Spleen (tissue), 7 donors: ENCODE measurements around the gene HDAC4.
A peak's percentile ranks its signal among the peaks of the same experiment; 100 is the strongest.

ENCODE experiments used
- CTCF ChIP-seq, 11 experiments: fragments of 200-600 bp in 7 of 11; fragments of 450-650 bp in 4 of 11; sonication (generic) in 4 of 11; IDR thresholded peaks in 8 of 11; conservative IDR thresholded peaks in 3 of 11; 1 replicate in 7 of 11; 2 replicates in 4 of 11; pipeline versions ENCODE4 v1.4.0 to v1.8.0; 2016 to 2021; ENCODE audit warnings: antibody characterized with exemption in 11 of 11, inconsistent platforms in 4 of 11, mild to moderate bottlenecking in 1 of 11
- POLR2A ChIP-seq, 3 donors: fragments of 450-650 bp; IDR thresholded peaks; one replicate each; pipeline ENCODE4 v1.5.1; 2017; ENCODE audit warnings: antibody characterized with exemption in 3 of 3, mild to moderate bottlenecking in 1 of 3
- POLR2AphosphoS5 ChIP-seq, 3 donors: sonication (generic); formaldehyde crosslinking; IDR thresholded peaks; one replicate each; pipeline ENCODE4 v1.5.1; 2017; ENCODE audit warnings: antibody characterized with exemption in 3 of 3
- donor health status: DM: no; HTN: no; CAD: no; lungs with moderate emphysema.
- donor health status: DM: no; HTN: no; CAD: no.
- donor health status: DM: no; HTN: no; CAD: no.

GRCh38 chr2:239137165-239137897 is 263.5 kb downstream of the HDAC4 start:
- TF ChIP-seq CTCF (IDR thresholded peaks at IDR 0.05 in 8 of 11, conservative IDR thresholded peaks at IDR 0.05 in 3 of 11) = no peak
- no peak for TF ChIP-seq POLR2A (IDR thresholded peaks at IDR 0.05)
- TF ChIP-seq POLR2AphosphoS5 (IDR thresholded peaks at IDR 0.05) = peak in 2 of 3 donors; percentile 24 to 28
